Osteoblast (primary cell): Measurements from ENCODE around the gene MAP3K5. TPM values are rescaled to one million over a fixed set of nuclear protein-coding genes. Genes with fewer than 3 reads are reported as not detected.

Source experiments
- DNase-seq: peaks from one replicate; pipeline ENCODE4 v3.0.0; 2011; ENCODE audit warnings: low spot score, mixed read lengths; ENCODE audit not compliant: insufficient read length; ENCODE audit errors: missing footprints
- H2AFZ ChIP-seq: 2 replicates; pipeline ENCODE4 v1.6.0; 2011; ENCODE audit warnings: mild to moderate bottlenecking, low read length
- H3K27ac ChIP-seq: 2 replicates; pipeline ENCODE4 v1.5.1; 2011; ENCODE audit warnings: mild to moderate bottlenecking, low read depth, low read length, moderate library complexity
- H3K27me3 ChIP-seq: 2 replicates; pipeline ENCODE4 v1.6.0; 2012; ENCODE audit warnings: mild to moderate bottlenecking, control low read depth, inconsistent platforms, low read length, moderate library complexity; ENCODE audit not compliant: insufficient read depth
- H3K36me3 ChIP-seq: 2 replicates; pipeline ENCODE4 v1.5.1; 2011; ENCODE audit warnings: mild to moderate bottlenecking, low read length, control low read depth, moderate library complexity; ENCODE audit not compliant: insufficient read depth
- H3K4me1 ChIP-seq: 2 replicates; pipeline ENCODE4 v1.5.1; 2011; ENCODE audit warnings: mild to moderate bottlenecking, low read length, control low read depth, moderate library complexity; ENCODE audit not compliant: insufficient read depth
- H3K4me2 ChIP-seq: 2 replicates; pipeline ENCODE4 v1.6.0; 2011; ENCODE audit warnings: mild to moderate bottlenecking, low read length; ENCODE audit not compliant: insufficient read depth
- H3K4me3 ChIP-seq: fragments of 200-600 bp; sonication (generic); 3 replicates; pipeline ENCODE4 v1.5.1; 2012; ENCODE audit warnings: mild to moderate bottlenecking, low read length, inconsistent platforms; ENCODE audit not compliant: insufficient read depth
- H3K79me2 ChIP-seq: 2 replicates; pipeline ENCODE4 v1.6.0; 2012; ENCODE audit warnings: mild to moderate bottlenecking, low read length, control low read depth, inconsistent platforms; ENCODE audit not compliant: insufficient read depth
- H3K9me3 ChIP-seq: 2 replicates; pipeline ENCODE4 v1.5.1; 2011; ENCODE audit warnings: low read depth, low read length, control low read depth
- H4K20me1 ChIP-seq: 2 replicates; pipeline ENCODE4 v1.6.0; 2012; ENCODE audit warnings: mild to moderate bottlenecking, low read length, control low read depth; ENCODE audit not compliant: insufficient read depth
- total RNA-seq: library from RNA; depleted of rRNA; stranded (reverse); fragments of >200 nt; gene quantifications from 2 replicates; pipeline ENCODE4 v1.2.3, GENCODE V29; 2012
- TF ChIP-seq, protein P1 (sequence below): IDR thresholded peaks from 2 replicates; pipeline ENCODE4 v1.5.1; 2011; ENCODE audit warnings: mild to moderate bottlenecking, low read depth, low read length, moderate library complexity; ENCODE audit errors: extremely low read depth

The MAP3K5 gene
- total RNA-seq, 1 donor = 8.3 TPM

DNA sequence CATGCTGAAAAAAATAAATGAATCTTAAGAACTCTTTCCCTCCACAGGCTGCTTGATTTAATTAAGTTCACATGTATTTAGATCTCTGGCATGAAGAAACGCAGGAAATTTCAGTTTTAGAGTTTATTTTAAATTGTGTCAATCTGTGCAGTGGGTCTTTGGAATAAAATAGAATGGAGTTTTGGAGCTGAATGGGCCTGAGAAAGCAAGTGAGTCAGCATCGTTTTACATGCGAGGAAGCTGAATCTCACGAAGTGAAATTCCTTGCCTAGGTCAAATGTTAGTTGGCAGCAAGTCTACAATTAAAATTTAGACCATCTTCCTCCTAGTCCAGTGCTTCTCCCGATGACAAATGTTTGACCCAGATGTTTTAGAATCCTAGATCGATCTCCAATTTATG, 264.4 kb downstream of the MAP3K5 start:
- no peak overlapping the region for H3K27ac ChIP-seq
- H3K4me1 ChIP-seq = no peaks in the 10 kb centered on the region
- peaks cover 16% of the 10 kb centered on the region for H3K27me3 ChIP-seq
- peak; percentile 46 for DNase-seq
- TF ChIP-seq, protein P1, sequence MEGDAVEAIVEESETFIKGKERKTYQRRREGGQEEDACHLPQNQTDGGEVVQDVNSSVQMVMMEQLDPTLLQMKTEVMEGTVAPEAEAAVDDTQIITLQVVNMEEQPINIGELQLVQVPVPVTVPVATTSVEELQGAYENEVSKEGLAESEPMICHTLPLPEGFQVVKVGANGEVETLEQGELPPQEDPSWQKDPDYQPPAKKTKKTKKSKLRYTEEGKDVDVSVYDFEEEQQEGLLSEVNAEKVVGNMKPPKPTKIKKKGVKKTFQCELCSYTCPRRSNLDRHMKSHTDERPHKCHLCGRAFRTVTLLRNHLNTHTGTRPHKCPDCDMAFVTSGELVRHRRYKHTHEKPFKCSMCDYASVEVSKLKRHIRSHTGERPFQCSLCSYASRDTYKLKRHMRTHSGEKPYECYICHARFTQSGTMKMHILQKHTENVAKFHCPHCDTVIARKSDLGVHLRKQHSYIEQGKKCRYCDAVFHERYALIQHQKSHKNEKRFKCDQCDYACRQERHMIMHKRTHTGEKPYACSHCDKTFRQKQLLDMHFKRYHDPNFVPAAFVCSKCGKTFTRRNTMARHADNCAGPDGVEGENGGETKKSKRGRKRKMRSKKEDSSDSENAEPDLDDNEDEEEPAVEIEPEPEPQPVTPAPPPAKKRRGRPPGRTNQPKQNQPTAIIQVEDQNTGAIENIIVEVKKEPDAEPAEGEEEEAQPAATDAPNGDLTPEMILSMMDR = no peak
- H3K4me3 ChIP-seq = no peak overlapping the region
- H2AFZ ChIP-seq = no peak overlapping the region
- H3K36me3 ChIP-seq = no peaks in the 10 kb centered on the region
- H3K79me2 ChIP-seq = no peaks in the 10 kb centered on the region
- H3K9me3 ChIP-seq = no peaks in the 10 kb centered on the region
- no peaks in the 10 kb centered on the region for H4K20me1 ChIP-seq
- H3K4me2 ChIP-seq = no peak overlapping the region

DNA sequence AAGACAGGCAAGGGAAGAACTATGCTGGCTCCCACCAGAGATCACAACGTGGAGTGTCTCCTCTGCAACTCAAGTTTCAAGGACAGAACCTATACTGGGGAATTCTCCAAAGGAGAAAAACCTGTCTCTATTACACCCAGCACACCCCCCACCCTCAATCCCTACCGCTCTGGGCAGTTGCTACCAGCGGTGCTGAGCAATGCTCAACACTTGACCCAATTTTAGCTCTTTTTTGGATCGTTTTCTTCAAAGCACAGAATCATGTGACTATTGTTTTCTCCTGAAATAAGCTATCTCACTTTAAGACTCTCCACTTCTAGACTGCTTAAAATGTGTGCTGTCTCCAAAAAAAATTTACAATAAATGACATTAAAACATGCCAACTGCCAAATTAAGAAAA, 265.3 kb downstream of the MAP3K5 start:
- no peak overlapping the region for H3K4me2 ChIP-seq
- no peaks in the 10 kb centered on the region for H3K36me3 ChIP-seq
- no peaks in the 10 kb centered on the region for H3K4me1 ChIP-seq
- TF ChIP-seq, protein P1 = no peak
- no peaks in the 10 kb centered on the region for H4K20me1 ChIP-seq
- no peaks in the 10 kb centered on the region for H3K79me2 ChIP-seq
- H3K4me3 ChIP-seq = no peak overlapping the region
- H2AFZ ChIP-seq = no peak overlapping the region
- H3K27me3 ChIP-seq = peaks cover 11% of the 10 kb centered on the region
- no peaks in the 10 kb centered on the region for H3K9me3 ChIP-seq
- H3K27ac ChIP-seq = no peak overlapping the region
- DNase-seq = no peak

DNA sequence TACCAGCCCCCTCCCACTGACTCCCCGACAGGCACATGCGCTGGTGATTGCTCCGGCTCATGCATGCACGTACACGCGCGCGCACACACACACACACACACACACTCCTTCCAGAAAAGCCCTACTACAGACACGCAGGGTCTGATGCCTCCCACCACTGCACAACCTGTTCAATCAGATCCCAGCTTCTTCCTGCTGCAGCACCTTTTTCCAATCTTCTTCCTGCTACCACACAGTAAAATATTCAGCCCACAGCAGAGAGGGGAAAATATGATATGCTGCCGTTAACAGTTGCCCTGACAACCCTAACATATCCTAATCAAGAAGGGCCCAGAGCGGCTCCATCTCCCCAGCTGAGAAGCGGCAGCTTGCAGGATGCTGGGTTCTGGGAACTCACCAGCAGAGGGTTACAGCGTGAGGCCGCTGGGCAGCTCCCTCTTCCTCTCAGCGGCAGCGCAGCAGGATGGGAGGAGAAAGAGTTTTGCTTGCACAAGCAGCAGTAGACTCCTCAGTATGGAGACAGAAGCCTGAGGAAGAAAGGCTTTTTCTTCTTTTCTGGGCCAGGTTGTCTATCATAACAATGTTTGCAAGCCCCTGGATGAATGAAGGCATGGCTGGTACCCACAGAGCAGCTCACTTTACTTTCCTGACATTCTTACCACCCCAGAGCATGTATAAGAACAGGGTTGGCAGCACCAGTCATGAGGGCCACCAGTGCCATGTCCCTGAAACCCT, 265.9 kb downstream of the MAP3K5 start:
- H3K27ac ChIP-seq = no peak overlapping the region
- no peak overlapping the region for H2AFZ ChIP-seq
- peak; percentile 95 for DNase-seq
- H3K79me2 ChIP-seq = no peaks in the 10 kb centered on the region
- H4K20me1 ChIP-seq = no peaks in the 10 kb centered on the region
- no peak overlapping the region for H3K4me3 ChIP-seq
- H3K4me1 ChIP-seq = no peaks in the 10 kb centered on the region
- TF ChIP-seq, protein P1 = peak; percentile 40
- H3K36me3 ChIP-seq = no peaks in the 10 kb centered on the region
- H3K27me3 ChIP-seq = peaks cover 9% of the 10 kb centered on the region
- no peaks in the 10 kb centered on the region for H3K9me3 ChIP-seq
- H3K4me2 ChIP-seq = no peak overlapping the region

DNA sequence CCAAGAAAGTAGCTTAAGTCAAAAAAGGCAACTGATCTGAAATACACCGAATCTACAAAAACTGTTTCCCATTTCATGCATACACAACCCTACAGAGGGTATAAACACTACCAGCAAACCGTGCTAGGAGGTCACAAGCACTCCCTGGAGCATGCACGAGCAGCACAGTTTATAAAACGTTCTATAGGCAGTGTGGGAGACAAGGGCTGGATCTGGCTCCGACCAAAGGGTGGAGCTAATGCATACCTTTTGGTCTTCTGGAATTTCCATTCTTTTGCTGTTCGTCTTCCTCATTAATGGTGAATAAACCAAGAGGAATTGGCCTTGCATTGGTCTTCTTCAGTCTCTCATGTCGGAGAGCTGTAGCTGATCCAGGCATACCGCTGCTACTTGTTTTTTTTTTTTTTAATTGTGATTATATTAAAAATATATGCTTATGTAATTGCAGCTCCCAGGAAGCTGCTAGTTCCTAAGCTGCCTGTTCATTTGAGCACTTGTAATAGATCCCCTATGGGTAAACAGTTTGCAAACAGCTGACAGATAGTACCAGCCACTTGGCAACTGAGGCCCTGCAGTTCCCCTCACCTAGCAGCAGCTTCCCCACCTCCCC, 266.6 kb downstream of the MAP3K5 start:
- H3K27me3 ChIP-seq = peaks cover 6% of the 10 kb centered on the region
- no peak overlapping the region for H3K4me3 ChIP-seq
- no peak overlapping the region for H3K4me2 ChIP-seq
- H3K4me1 ChIP-seq = no peaks in the 10 kb centered on the region
- no peaks in the 10 kb centered on the region for H3K79me2 ChIP-seq
- H3K27ac ChIP-seq = no peak overlapping the region
- no peaks in the 10 kb centered on the region for H3K36me3 ChIP-seq
- no peaks in the 10 kb centered on the region for H3K9me3 ChIP-seq
- TF ChIP-seq, protein P1 = no peak
- no peak for DNase-seq
- no peaks in the 10 kb centered on the region for H4K20me1 ChIP-seq
- H2AFZ ChIP-seq = no peak overlapping the region
